PFSK-1 (cell line): Measurements from ENCODE around the gene ZNF425.

ENCODE experiments used
- FOXP2 ChIP-seq: optimal IDR thresholded peaks from 2 replicates; pipeline ENCODE3; 2011; ENCODE audit warnings: borderline replicate concordance, control low read depth, inconsistent platforms; ENCODE audit not compliant: insufficient read depth; ENCODE audit errors: extremely low read length, extremely low read depth
- POLR2AphosphoS5 ChIP-seq: IDR thresholded peaks from 2 replicates; pipeline ENCODE4 v1.6.1; 2012; ENCODE audit warnings: low read depth, mild to moderate bottlenecking, control low read depth, low read length, moderate library complexity
- REST ChIP-seq, 2 experiments: IDR thresholded peaks; 2 replicates each; pipeline versions ENCODE4 v1.6.1 to v1.8.0; 2011 to 2012; ENCODE audit warnings: low read depth in 2 of 2, low read length in 2 of 2, control low read depth in 1 of 2, inconsistent platforms in 1 of 2, mild to moderate bottlenecking in 1 of 2, moderate library complexity in 1 of 2; ENCODE audit not compliant: insufficient read depth in 1 of 2
- SIN3A ChIP-seq: IDR thresholded peaks from 2 replicates; pipeline ENCODE4 v1.6.1; 2012; ENCODE audit warnings: mild to moderate bottlenecking, low read length, moderate library complexity, borderline replicate concordance; ENCODE audit not compliant: insufficient read depth
- TAF1 ChIP-seq: IDR thresholded peaks from 2 replicates; pipeline ENCODE4 v1.6.1; 2012; ENCODE audit warnings: low read length, control low read depth, borderline replicate concordance; ENCODE audit not compliant: insufficient read depth

Gene ZNF425

DNA sequence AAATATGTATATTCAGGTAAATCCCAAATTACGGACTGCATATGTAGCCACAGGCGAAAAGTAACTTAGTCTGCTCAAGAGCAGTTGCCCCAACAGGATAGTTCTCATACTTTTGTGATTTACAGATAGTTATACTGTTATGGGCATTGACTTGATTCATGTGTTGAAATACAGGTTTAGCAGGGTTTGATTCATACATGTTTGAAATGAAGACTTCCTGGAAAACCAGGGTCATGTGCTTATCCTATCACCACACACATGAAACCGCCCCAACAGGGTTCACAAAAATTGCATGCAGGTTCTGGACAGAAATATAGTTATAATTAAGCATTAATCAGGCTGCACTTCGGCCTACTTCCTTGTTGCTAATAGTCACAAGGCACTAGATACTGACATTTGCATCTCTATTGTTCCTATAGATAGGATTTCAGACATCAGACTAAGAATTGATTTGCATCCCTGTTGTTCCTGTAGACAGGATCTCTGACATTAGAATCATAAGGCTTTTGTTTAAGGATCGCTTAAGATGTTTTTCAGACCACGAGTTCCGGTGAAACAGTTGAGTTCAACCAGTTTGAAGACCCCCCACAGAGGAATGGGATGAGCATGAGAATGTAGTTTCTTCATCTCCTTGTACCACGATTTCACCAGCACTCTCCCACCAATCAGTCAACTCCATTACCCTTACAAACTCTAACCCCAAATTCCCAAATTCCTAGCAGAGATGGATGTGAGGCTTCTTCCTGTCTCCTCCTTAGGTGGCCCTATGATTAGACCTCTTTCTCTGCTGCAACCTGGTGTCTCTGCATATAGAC is 19.1 kb upstream of the ZNF425 start:
- no peak for TF ChIP-seq REST (IDR thresholded peaks at IDR 0.05; ENCODE audit: insufficient read depth in 1 of 2, low read depth in 2 of 2, low read length in 2 of 2)
- no peak for TF ChIP-seq POLR2AphosphoS5
- TF ChIP-seq SIN3A: no peak
- no peak for TF ChIP-seq FOXP2
- no peak for TF ChIP-seq TAF1

DNA sequence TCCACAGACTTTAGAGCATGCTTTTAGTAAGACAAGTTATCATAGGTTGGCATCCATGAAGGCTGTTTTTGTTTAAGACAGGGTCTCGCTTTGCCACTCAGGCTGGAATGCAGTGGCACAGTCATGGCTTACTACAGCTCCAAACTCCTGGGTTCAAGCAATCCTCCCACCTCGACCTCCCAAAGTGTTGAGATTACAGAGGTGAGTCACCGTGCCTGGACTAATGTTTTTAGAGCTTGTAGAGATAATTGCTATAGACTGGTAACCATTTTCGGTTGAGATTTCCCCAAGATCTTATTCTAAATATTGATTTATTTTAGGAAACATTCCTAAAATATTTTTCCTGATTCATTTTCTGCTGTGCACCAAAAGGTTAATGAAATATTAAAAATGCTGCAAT is 15.8 kb upstream of the ZNF425 start:
- TF ChIP-seq FOXP2 (no peak), REST (IDR thresholded peaks at IDR 0.05; ENCODE audit: insufficient read depth in 1 of 2, low read depth in 2 of 2, low read length in 2 of 2) (no peak), TAF1 (no peak), SIN3A (no peak), POLR2AphosphoS5 (no peak)

DNA sequence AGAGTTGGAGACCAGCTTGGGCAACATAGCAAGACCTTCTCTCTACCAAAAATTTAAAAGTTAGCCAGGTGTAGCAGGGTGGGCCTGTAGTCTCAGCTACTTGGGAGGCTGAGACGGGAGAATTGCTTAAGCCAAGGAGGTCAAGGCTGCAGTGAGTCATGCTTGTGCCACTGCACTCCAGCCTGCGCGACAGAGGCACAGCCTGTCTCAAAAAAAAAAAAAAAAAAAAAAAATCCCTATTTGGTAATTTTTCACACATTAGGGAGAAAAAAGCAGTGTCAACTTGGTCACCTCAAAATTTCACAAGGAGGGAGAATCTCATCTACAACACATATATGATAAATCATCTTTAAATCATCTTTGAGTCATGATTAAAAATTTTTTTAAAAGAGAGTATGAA is 14.7 kb upstream of the ZNF425 start:
- no peak for TF ChIP-seq SIN3A
- TF ChIP-seq TAF1: no peak
- TF ChIP-seq POLR2AphosphoS5: no peak
- no peak for TF ChIP-seq REST (IDR thresholded peaks at IDR 0.05; ENCODE audit: insufficient read depth in 1 of 2, low read depth in 2 of 2, low read length in 2 of 2)
- TF ChIP-seq FOXP2: no peak

- TF ChIP-seq POLR2AphosphoS5: no peak
- TF ChIP-seq REST (IDR thresholded peaks at IDR 0.05; ENCODE audit: insufficient read depth in 1 of 2, low read depth in 2 of 2, low read length in 2 of 2): no peak
- no peak for TF ChIP-seq SIN3A
- TF ChIP-seq FOXP2: no peak
- no peak for TF ChIP-seq TAF1
Measured at GRCh38 chr7:149136118-149136517, 10.0 kb upstream of the ZNF425 start.
